DOHH2 (cell line): ENCODE data around the gene SYNCRIP.

Source experiments
- EZH2phosphoT487 ChIP-seq: fragments of 200-600 bp; sonication (generic); IDR thresholded peaks from 2 replicates; pipeline ENCODE4 v1.6.1; 2017; ENCODE audit warnings: borderline replicate concordance, mild to moderate bottlenecking, antibody characterized with exemption, low read length, moderate library complexity, mixed read lengths
- TF ChIP-seq, protein P1 (sequence below): fragments of 200-600 bp; sonication (generic); IDR thresholded peaks from one replicate; pipeline ENCODE4 v1.5.1; 2014; ENCODE audit warnings: antibody characterized with exemption, mild to moderate bottlenecking, low read depth, low read length; ENCODE audit not compliant: poor library complexity, severe bottlenecking

DNA sequence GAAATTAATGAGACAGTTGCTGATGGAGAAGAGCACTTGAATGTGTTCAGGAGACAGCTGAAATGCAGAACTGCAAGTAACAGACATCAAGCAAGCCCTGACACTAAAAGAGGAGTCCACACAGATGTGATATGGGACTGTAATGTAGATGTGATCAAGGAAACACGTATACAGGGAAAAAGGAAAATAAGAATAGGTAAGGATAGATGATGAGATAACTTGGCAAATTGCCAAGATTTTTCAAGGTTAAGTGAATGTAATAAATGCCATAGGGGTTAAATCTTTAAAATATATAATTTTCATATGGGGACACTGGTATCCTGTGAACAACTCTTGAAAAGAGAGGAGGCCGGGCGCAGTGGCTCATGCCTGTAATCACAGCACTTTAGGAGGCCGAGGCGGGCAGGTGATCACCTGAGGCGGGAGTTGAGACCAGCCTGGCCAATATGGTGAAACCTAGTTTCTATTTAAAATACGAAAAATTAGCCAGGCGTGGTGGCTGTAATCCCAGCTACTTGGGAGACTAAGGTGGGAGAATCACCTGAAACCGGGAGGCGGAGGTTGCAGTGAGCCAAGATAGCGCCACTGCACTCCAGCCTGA, 41.9 kb downstream of the SYNCRIP start:
- TF ChIP-seq, protein P1, sequence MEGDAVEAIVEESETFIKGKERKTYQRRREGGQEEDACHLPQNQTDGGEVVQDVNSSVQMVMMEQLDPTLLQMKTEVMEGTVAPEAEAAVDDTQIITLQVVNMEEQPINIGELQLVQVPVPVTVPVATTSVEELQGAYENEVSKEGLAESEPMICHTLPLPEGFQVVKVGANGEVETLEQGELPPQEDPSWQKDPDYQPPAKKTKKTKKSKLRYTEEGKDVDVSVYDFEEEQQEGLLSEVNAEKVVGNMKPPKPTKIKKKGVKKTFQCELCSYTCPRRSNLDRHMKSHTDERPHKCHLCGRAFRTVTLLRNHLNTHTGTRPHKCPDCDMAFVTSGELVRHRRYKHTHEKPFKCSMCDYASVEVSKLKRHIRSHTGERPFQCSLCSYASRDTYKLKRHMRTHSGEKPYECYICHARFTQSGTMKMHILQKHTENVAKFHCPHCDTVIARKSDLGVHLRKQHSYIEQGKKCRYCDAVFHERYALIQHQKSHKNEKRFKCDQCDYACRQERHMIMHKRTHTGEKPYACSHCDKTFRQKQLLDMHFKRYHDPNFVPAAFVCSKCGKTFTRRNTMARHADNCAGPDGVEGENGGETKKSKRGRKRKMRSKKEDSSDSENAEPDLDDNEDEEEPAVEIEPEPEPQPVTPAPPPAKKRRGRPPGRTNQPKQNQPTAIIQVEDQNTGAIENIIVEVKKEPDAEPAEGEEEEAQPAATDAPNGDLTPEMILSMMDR = no peak
- TF ChIP-seq EZH2phosphoT487 = no peak
